ENCODE data around the gene SLF2.

DNA sequence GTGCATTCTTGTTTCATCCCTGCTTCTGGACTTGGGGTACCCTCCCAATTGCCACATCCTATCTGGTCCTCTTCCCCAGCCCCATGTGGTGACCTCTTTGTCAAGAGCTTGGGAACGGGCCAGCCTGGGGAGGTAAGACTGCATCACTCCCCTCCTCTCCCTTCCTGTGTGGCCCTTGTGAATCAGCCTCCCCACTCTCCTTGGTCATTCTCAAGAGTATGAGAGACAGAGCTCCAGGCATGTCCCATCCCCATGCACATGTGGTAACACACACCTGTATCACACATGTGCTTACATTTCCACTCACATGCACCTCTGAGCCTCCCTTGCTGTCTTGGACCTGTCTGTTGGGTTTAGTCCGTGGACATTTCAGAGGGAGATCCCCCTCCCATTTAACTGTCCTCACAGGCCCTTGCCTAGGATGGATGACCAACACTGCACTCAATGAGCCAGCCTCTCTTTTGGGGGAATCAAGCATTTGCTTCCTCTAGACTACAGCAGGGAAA is 72.0 kb downstream of the SLF2 start:
- TF ChIP-seq, protein P1, sequence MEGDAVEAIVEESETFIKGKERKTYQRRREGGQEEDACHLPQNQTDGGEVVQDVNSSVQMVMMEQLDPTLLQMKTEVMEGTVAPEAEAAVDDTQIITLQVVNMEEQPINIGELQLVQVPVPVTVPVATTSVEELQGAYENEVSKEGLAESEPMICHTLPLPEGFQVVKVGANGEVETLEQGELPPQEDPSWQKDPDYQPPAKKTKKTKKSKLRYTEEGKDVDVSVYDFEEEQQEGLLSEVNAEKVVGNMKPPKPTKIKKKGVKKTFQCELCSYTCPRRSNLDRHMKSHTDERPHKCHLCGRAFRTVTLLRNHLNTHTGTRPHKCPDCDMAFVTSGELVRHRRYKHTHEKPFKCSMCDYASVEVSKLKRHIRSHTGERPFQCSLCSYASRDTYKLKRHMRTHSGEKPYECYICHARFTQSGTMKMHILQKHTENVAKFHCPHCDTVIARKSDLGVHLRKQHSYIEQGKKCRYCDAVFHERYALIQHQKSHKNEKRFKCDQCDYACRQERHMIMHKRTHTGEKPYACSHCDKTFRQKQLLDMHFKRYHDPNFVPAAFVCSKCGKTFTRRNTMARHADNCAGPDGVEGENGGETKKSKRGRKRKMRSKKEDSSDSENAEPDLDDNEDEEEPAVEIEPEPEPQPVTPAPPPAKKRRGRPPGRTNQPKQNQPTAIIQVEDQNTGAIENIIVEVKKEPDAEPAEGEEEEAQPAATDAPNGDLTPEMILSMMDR (IDR thresholded peaks at IDR 0.05; ENCODE audit: low read length), result no peak
- TF ChIP-seq EZH2 (IDR thresholded peaks at IDR 0.05; ENCODE audit: borderline replicate concordance, low read length), result no peak
